Measurements from ENCODE around the gene DNAJC15.

- TF ChIP-seq EZH2phosphoT487 (IDR thresholded peaks at IDR 0.05; ENCODE audit: insufficient read depth, low read depth) (no peak), EZH2 (IDR thresholded peaks at IDR 0.05; ENCODE audit: insufficient read depth, poor library complexity, severe bottlenecking) (no peak)
These were observed 111.5 kb downstream of the DNAJC15 start for GRCh38 chr13:43134868-43135267.

All from GM23248 (cell line).